CD4-positive, alpha-beta T cell (primary cell): Measurements from ENCODE around the gene GPC6. TPM values are rescaled to one million over a fixed set of nuclear protein-coding genes. Genes with fewer than 3 reads are reported as not detected.

Source experiments
- ATAC-seq: fragments of 200-7000 bp; cut with Tn5 transposase; one replicate; pipeline ENCODE4 v1.10.0; 2022; ENCODE audit warnings: mild to moderate bottlenecking; ENCODE audit not compliant: poor library complexity
- CTCF ChIA-PET: fragments of 350-600 bp; sonication (Branson Sonifier 250); formaldehyde crosslinking; loops from one replicate; lab custom pipeline; 2021; ENCODE audit warnings: antibody characterized with exemption, inconsistent platforms; lab: Charles Lee
- POLR2A ChIA-PET: fragments of 350-600 bp; sonication (Branson Sonifier 250); formaldehyde crosslinking; loops from one replicate; lab custom pipeline; 2021; ENCODE audit warnings: antibody characterized with exemption, inconsistent platforms; lab: Charles Lee
- DNase-seq, 14 experiments: peaks; one replicate each; pipeline ENCODE4 v3.0.0-alpha.2; 2013 to 2020; ENCODE audit warnings: mixed read lengths in 2 of 14
- H3K27ac ChIP-seq, 2 donors: one replicate each; pipeline versions ENCODE4 v1.5.1 to v1.7.0; 2013; ENCODE audit warnings: low read length in 2 of 2, low read depth in 1 of 2, mild to moderate bottlenecking in 1 of 2
- H3K27me3 ChIP-seq, 2 experiments: 1 replicate in 1 of 2; 2 replicates in 1 of 2; pipeline versions ENCODE4 v1.6.1 to v1.7.0; 2013; ENCODE audit warnings: low read length in 2 of 2, control low read depth in 1 of 2, mild to moderate bottlenecking in 1 of 2, moderate library complexity in 1 of 2; ENCODE audit not compliant: insufficient read depth in 2 of 2, control insufficient read depth in 1 of 2
- H3K36me3 ChIP-seq: one replicate; pipeline ENCODE4 v1.6.1; 2013; ENCODE audit warnings: low read length, control low read depth; ENCODE audit not compliant: insufficient read depth
- H3K4me1 ChIP-seq: one replicate; pipeline ENCODE4 v1.6.1; 2013; ENCODE audit warnings: low read length, control low read depth; ENCODE audit not compliant: insufficient read depth
- H3K4me3 ChIP-seq: one replicate; pipeline ENCODE4 v1.5.1; 2013; ENCODE audit warnings: mild to moderate bottlenecking, low read length, moderate library complexity
- H3K9me3 ChIP-seq, 2 experiments: 1 replicate in 1 of 2; 2 replicates in 1 of 2; pipeline versions ENCODE4 v1.6.1 to v1.7.0; 2013; ENCODE audit warnings: low read length in 2 of 2, mild to moderate bottlenecking in 2 of 2, control low read depth in 1 of 2, moderate library complexity in 1 of 2; ENCODE audit not compliant: control insufficient read depth in 1 of 2, insufficient read depth in 1 of 2
- H3K27ac Mint-ChIP-seq: one replicate; pipeline ENCODE4 v1.8.0; 2020; ENCODE audit warnings: mixed read lengths
- H3K27me3 Mint-ChIP-seq: one replicate; pipeline ENCODE4 v1.8.0; 2021; ENCODE audit warnings: mixed read lengths
- H3K36me3 Mint-ChIP-seq: one replicate; pipeline ENCODE4 v1.8.0; 2021; ENCODE audit warnings: low read depth, mixed read lengths
- H3K4me1 Mint-ChIP-seq: one replicate; pipeline ENCODE4 v1.8.0; 2021; ENCODE audit warnings: low read depth, mixed read lengths
- H3K4me3 Mint-ChIP-seq: one replicate; pipeline ENCODE4 v1.8.0; 2020; ENCODE audit warnings: mild to moderate bottlenecking, mixed read lengths
- H3K9me3 Mint-ChIP-seq: one replicate; pipeline ENCODE4 v1.8.0; 2020; ENCODE audit warnings: mixed read lengths
- intact Hi-C, 2 experiments: fragments of 100-400 bp; cut with DNase I in 1 of 2; cut with micrococcal nuclease in 1 of 2; formaldehyde crosslinking; loops; one replicate each; pipeline versions ENCODE4 v1.15.1 to v1.9.0; 2023 to 2025; cut with DNase I, micrococcal nuclease
- total RNA-seq, 174 experiments: library from RNA in 2 of 174; stranded (reverse) in 2 of 174; gene quantifications; one replicate each; pipeline ENCODE4 v1.2.3 and lab custom pipeline; 2021 to 2026
- TF ChIP-seq, protein P1 (sequence below): fragments of 200-600 bp; IDR thresholded peaks from one replicate; pipeline ENCODE4 v1.8.0; 2022; ENCODE audit warnings: antibody characterized with exemption, mild to moderate bottlenecking

The GPC6 gene
- total RNA-seq, 2 experiments from 2014 or later: not detected

DNA sequence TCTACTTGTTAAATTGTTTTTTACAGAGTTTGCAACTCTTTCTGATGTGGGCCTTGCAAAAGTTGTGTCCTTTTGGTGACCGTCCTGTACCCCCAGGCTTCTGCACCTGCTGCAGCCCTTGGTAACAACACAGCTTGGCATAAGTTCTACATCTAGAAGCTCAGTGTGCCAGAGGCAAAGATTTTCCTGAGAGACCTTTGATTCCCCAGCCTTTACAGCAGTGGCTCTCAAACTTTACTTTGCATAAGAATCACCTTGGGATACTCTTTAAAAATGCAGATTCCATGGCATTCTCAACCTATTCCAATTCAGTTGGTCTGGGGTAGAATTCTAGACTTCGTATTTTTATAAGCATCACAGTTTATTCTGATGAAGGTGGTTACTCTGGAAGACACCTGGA lies 991.9 kb downstream of the GPC6 start:
- DNase-seq (no peak), ATAC-seq (no peak)
- H3K27me3 Mint-ChIP-seq: peaks cover 3% of the 10 kb centered on the region
- no peak overlapping the region for H3K27ac ChIP-seq
- no peak overlapping the region for H3K27ac Mint-ChIP-seq
- no peak overlapping the region for H3K4me3 Mint-ChIP-seq
- CTCF ChIA-PET: no interaction called here
- H3K4me1 ChIP-seq: no peaks in the 10 kb centered on the region
- H3K36me3 ChIP-seq: no peaks in the 10 kb centered on the region
- H3K4me1 Mint-ChIP-seq: no peaks in the 10 kb centered on the region
- POLR2A ChIA-PET: no interaction called here
- H3K27me3 ChIP-seq: no peaks in the 10 kb centered on the region
- intact Hi-C loops: no loop called here
- no peaks in the 10 kb centered on the region for H3K9me3 ChIP-seq
- no peaks in the 10 kb centered on the region for H3K36me3 Mint-ChIP-seq
- no peak overlapping the region for H3K4me3 ChIP-seq
- TF ChIP-seq, protein P1, sequence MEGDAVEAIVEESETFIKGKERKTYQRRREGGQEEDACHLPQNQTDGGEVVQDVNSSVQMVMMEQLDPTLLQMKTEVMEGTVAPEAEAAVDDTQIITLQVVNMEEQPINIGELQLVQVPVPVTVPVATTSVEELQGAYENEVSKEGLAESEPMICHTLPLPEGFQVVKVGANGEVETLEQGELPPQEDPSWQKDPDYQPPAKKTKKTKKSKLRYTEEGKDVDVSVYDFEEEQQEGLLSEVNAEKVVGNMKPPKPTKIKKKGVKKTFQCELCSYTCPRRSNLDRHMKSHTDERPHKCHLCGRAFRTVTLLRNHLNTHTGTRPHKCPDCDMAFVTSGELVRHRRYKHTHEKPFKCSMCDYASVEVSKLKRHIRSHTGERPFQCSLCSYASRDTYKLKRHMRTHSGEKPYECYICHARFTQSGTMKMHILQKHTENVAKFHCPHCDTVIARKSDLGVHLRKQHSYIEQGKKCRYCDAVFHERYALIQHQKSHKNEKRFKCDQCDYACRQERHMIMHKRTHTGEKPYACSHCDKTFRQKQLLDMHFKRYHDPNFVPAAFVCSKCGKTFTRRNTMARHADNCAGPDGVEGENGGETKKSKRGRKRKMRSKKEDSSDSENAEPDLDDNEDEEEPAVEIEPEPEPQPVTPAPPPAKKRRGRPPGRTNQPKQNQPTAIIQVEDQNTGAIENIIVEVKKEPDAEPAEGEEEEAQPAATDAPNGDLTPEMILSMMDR: no peak
- no peaks in the 10 kb centered on the region for H3K9me3 Mint-ChIP-seq

DNA sequence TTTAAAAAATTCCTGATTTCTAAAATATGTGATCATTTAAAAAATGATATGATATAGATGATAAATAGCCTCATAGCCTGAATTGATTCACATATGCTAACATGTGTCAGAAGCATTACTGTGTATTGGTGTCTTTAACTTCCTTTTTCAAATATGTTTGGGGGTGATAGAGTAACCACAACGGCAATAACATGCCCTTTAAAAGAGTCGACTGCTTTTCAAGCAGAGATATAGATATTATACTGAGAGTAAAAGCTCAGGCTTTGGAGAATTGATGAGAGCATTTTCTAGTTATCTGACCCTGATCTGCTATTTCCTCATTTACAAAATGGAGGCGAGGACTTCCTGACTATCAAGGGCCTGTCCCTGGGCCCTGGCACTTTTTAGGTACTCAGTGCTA lies 992.3 kb downstream of the GPC6 start:
- no peaks in the 10 kb centered on the region for H3K9me3 ChIP-seq
- CTCF ChIA-PET: no interaction called here
- ATAC-seq (no peak), DNase-seq (no peak)
- TF ChIP-seq, protein P1: no peak
- no peaks in the 10 kb centered on the region for H3K36me3 Mint-ChIP-seq
- no peaks in the 10 kb centered on the region for H3K4me1 ChIP-seq
- no peaks in the 10 kb centered on the region for H3K36me3 ChIP-seq
- no peak overlapping the region for H3K4me3 ChIP-seq
- no peaks in the 10 kb centered on the region for H3K4me1 Mint-ChIP-seq
- H3K27me3 ChIP-seq: no peaks in the 10 kb centered on the region
- POLR2A ChIA-PET: no interaction called here
- no peak overlapping the region for H3K27ac ChIP-seq
- no peaks in the 10 kb centered on the region for H3K9me3 Mint-ChIP-seq
- intact Hi-C loops: no loop called here
- no peak overlapping the region for H3K4me3 Mint-ChIP-seq
- peaks cover 3% of the 10 kb centered on the region for H3K27me3 Mint-ChIP-seq
- H3K27ac Mint-ChIP-seq: no peak overlapping the region

DNA sequence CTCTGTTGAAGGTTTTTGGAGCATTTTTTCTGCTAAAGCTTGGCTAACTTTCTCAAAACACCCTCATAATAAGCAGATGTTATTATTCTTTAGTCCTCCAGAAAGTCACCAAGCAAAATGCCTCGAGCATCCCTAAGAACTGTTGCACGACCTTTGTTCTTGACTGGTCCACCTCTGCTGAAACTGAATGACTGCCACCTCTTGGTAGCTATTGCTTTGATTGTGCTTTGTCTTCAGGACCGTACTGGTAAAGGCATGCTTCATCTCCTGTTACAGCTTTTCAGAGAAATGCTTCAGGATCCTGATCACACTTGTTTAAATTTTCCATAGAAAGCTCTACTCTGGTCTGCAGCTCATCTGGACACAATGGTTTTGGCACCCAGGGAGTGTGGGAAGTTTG lies 998.1 kb downstream of the GPC6 start:
- DNase-seq (no peak), ATAC-seq (no peak)
- Mint-ChIP-seq H3K36me3 (no peaks in the 10 kb centered on the region), H3K27me3 (no peaks in the 10 kb centered on the region), H3K4me1 (no peaks in the 10 kb centered on the region), H3K27ac (no peak overlapping the region), H3K4me3 (no peak overlapping the region), H3K9me3 (no peaks in the 10 kb centered on the region)
- CTCF ChIA-PET: no interaction called here
- intact Hi-C loops: no loop called here
- Histone ChIP-seq H3K36me3 (no peaks in the 10 kb centered on the region), H3K9me3 (no peaks in the 10 kb centered on the region), H3K27me3 (no peaks in the 10 kb centered on the region), H3K27ac (no peak overlapping the region), H3K4me1 (no peaks in the 10 kb centered on the region), H3K4me3 (no peak overlapping the region)
- POLR2A ChIA-PET: no interaction called here
- TF ChIP-seq, protein P1: no peak
